Measurements from ENCODE around the gene PRSS50.

DNA sequence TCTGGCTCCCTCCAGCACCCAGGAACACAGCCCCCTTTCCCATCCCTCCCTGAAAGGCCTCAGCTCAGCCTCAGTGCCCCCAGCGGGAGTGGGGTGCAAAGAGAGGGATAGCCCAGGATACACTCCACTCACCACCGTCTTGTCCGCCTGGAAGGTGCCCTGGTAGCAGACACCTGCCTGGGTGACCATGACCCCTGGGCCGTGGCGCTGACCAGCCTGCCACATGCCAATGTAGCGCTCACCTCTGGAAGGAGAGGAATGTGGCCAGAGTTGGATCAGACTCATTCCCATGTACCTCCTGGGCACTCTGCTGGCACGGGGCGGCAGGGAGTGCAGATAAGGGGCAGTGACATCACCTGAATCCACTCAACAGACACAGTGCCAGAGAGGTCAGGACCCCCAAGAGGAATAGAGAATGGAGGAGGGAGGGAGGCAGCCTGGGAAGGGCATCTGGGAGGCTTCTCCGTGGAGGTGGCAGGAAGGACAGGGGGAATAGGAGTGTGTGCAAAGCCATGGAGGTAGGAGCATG is 37.3 kb downstream of the PRSS50 start:
- TF ChIP-seq, protein P1, sequence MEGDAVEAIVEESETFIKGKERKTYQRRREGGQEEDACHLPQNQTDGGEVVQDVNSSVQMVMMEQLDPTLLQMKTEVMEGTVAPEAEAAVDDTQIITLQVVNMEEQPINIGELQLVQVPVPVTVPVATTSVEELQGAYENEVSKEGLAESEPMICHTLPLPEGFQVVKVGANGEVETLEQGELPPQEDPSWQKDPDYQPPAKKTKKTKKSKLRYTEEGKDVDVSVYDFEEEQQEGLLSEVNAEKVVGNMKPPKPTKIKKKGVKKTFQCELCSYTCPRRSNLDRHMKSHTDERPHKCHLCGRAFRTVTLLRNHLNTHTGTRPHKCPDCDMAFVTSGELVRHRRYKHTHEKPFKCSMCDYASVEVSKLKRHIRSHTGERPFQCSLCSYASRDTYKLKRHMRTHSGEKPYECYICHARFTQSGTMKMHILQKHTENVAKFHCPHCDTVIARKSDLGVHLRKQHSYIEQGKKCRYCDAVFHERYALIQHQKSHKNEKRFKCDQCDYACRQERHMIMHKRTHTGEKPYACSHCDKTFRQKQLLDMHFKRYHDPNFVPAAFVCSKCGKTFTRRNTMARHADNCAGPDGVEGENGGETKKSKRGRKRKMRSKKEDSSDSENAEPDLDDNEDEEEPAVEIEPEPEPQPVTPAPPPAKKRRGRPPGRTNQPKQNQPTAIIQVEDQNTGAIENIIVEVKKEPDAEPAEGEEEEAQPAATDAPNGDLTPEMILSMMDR (IDR thresholded peaks at IDR 0.05) = no peak
- TF ChIP-seq ZFX (IDR thresholded peaks at IDR 0.05; ENCODE audit: borderline replicate concordance) = no peak

All from 22Rv1 (cell line).